OCI-LY3 (cell line): ENCODE results near the gene FTO.

Experiments
- CTCF ChIP-seq: fragments of 200-600, 300-600 bp; sonication (generic); IDR thresholded peaks from 2 replicates; pipeline ENCODE4 v1.5.1; 2014; ENCODE audit warnings: antibody characterized with exemption, low read length, low read depth
- EZH2phosphoT487 ChIP-seq: fragments of 200-600 bp; shearing (Covaris generic); IDR thresholded peaks from 2 replicates; pipeline ENCODE4 v1.6.1; 2018; ENCODE audit warnings: antibody characterized with exemption, mixed run types, low read depth

- no peak for TF ChIP-seq EZH2phosphoT487
- TF ChIP-seq CTCF, result no peak
Observed at GRCh38 chr16:53895433-53895832, 191.5 kb downstream of the FTO start.
